Measurements from ENCODE around the gene USP34.

Gene USP34

GRCh38 chr2:61257446-61257845 is 213.4 kb downstream of the USP34 start:
- Histone ChIP-seq H3K27ac (ENCODE audit: low read length) (no peak overlapping the region), H3K36me3 (replicated peaks; ENCODE audit: insufficient read depth, low read length) (peaks cover 3% of the 10 kb centered on the region), H3K27me3 (replicated peaks; ENCODE audit: insufficient read depth, low read length) (no peaks in the 10 kb centered on the region), H3K9me3 (replicated peaks; ENCODE audit: insufficient read depth, low read length) (no peaks in the 10 kb centered on the region), H3K4me3 (ENCODE audit: low read length) (no peak overlapping the region), H3K9ac (ENCODE audit: low read length) (no peak overlapping the region), H2AFZ (ENCODE audit: low read length) (no peak overlapping the region), H3K4me2 (ENCODE audit: low read depth, low read length) (no peak overlapping the region), H3K4me1 (ENCODE audit: low read length) (no peaks in the 10 kb centered on the region), H3F3A (ENCODE audit: insufficient read depth, low read length) (no peaks in the 10 kb centered on the region), H3K9me2 (replicated peaks; ENCODE audit: insufficient read depth, low read length) (no peaks in the 10 kb centered on the region), H4K20me1 (ENCODE audit: insufficient read depth, low read length) (no peaks in the 10 kb centered on the region), H3K79me2 (ENCODE audit: low read length) (no peaks in the 10 kb centered on the region)
- DNase-seq = no peak
- TF ChIP-seq EZH2 (optimal IDR thresholded peaks at IDR 0.05; ENCODE audit: low read depth, low read length) (no peak), EZH2phosphoT487 (IDR thresholded peaks at IDR 0.05; ENCODE audit: low read length) (no peak), CTCF (IDR thresholded peaks at IDR 0.05; ENCODE audit: low read length) (no peak)

- H2AFZ ChIP-seq (ENCODE audit: low read length) = no peak overlapping the region
- no peak overlapping the region for H3K4me2 ChIP-seq (ENCODE audit: low read depth, low read length)
- H3K9ac ChIP-seq (ENCODE audit: low read length) = no peak overlapping the region
- H3F3A ChIP-seq (ENCODE audit: insufficient read depth, low read length) = no peaks in the 10 kb centered on the region
- H3K27ac ChIP-seq (ENCODE audit: low read length) = no peak overlapping the region
- H3K27me3 ChIP-seq (replicated peaks; ENCODE audit: insufficient read depth, low read length) = no peaks in the 10 kb centered on the region
- no peak overlapping the region for H3K4me3 ChIP-seq (ENCODE audit: low read length)
- no peak for DNase-seq
- no peaks in the 10 kb centered on the region for H3K79me2 ChIP-seq (ENCODE audit: low read length)
- H3K9me2 ChIP-seq (replicated peaks; ENCODE audit: insufficient read depth, low read length) = no peaks in the 10 kb centered on the region
- no peaks in the 10 kb centered on the region for H3K9me3 ChIP-seq (replicated peaks; ENCODE audit: insufficient read depth, low read length)
- H3K4me1 ChIP-seq (ENCODE audit: low read length) = no peaks in the 10 kb centered on the region
- peaks cover 5% of the 10 kb centered on the region for H3K36me3 ChIP-seq (replicated peaks; ENCODE audit: insufficient read depth, low read length)
- no peak for TF ChIP-seq CTCF (IDR thresholded peaks at IDR 0.05; ENCODE audit: low read length)
- TF ChIP-seq EZH2phosphoT487 (IDR thresholded peaks at IDR 0.05; ENCODE audit: low read length) = no peak
- no peak for TF ChIP-seq EZH2 (optimal IDR thresholded peaks at IDR 0.05; ENCODE audit: low read depth, low read length)
- no peaks in the 10 kb centered on the region for H4K20me1 ChIP-seq (ENCODE audit: insufficient read depth, low read length)
Measured at GRCh38 chr2:61255580-61256437, 215.1 kb downstream of the USP34 start.

- Histone ChIP-seq H3K27ac (ENCODE audit: low read length) (no peak overlapping the region), H3K9me3 (replicated peaks; ENCODE audit: insufficient read depth, low read length) (no peaks in the 10 kb centered on the region), H3K79me2 (ENCODE audit: low read length) (no peaks in the 10 kb centered on the region), H2AFZ (ENCODE audit: low read length) (no peak overlapping the region), H3F3A (ENCODE audit: insufficient read depth, low read length) (no peaks in the 10 kb centered on the region), H3K27me3 (replicated peaks; ENCODE audit: insufficient read depth, low read length) (no peaks in the 10 kb centered on the region), H3K4me2 (ENCODE audit: low read depth, low read length) (no peak overlapping the region), H3K4me1 (ENCODE audit: low read length) (no peaks in the 10 kb centered on the region), H3K36me3 (replicated peaks; ENCODE audit: insufficient read depth, low read length) (peaks cover 5% of the 10 kb centered on the region), H3K4me3 (ENCODE audit: low read length) (no peak overlapping the region), H3K9ac (ENCODE audit: low read length) (no peak overlapping the region), H4K20me1 (ENCODE audit: insufficient read depth, low read length) (no peaks in the 10 kb centered on the region), H3K9me2 (replicated peaks; ENCODE audit: insufficient read depth, low read length) (no peaks in the 10 kb centered on the region)
- DNase-seq = no peak
- TF ChIP-seq CTCF (IDR thresholded peaks at IDR 0.05; ENCODE audit: low read length) (no peak), EZH2phosphoT487 (IDR thresholded peaks at IDR 0.05; ENCODE audit: low read length) (no peak)
Measured at GRCh38 chr2:61254536-61254935, 216.4 kb downstream of the USP34 start.

Data from MM.1S (cell line).